Naive B cell (primary cell): Measurements from ENCODE around the gene COMMD6. TPM values are rescaled to one million over a fixed set of nuclear protein-coding genes. Genes with fewer than 3 reads are reported as not detected.

Experiments
- ATAC-seq, 2 donors: fragments of 150-1000 bp; cut with Tn5 transposase; 2 replicates each; pipeline ENCODE4 v1.10.0; 2021; ENCODE audit warnings: low read depth in 2 of 2, mild to moderate bottlenecking in 2 of 2, moderate library complexity in 2 of 2
- DNase-seq: peaks from one replicate; pipeline ENCODE4 v3.0.0; 2022
- H3K27ac Mint-ChIP-seq, 6 donors: one replicate each; pipeline ENCODE4 v1.8.0; 2020 to 2022; ENCODE audit warnings: mild to moderate bottlenecking in 6 of 6, mixed read lengths in 6 of 6, moderate library complexity in 5 of 6, inconsistent platforms in 2 of 6
- H3K27me3 Mint-ChIP-seq, 3 donors: one replicate each; pipeline ENCODE4 v1.8.0; 2021 to 2022; ENCODE audit warnings: mixed read lengths in 3 of 3, mild to moderate bottlenecking in 1 of 3
- H3K36me3 Mint-ChIP-seq, 2 donors: one replicate each; pipeline ENCODE4 v1.8.0; 2020 to 2022; ENCODE audit warnings: mixed read lengths in 2 of 2, inconsistent platforms in 1 of 2, mild to moderate bottlenecking in 1 of 2
- H3K4me1 Mint-ChIP-seq, 3 donors: one replicate each; pipeline ENCODE4 v1.8.0; 2020 to 2022; ENCODE audit warnings: mixed read lengths in 3 of 3, inconsistent platforms in 1 of 3, mild to moderate bottlenecking in 1 of 3, moderate library complexity in 1 of 3
- H3K4me3 Mint-ChIP-seq, 8 donors: one replicate each; pipeline ENCODE4 v1.8.0; 2020 to 2022; ENCODE audit warnings: mild to moderate bottlenecking in 8 of 8, mixed read lengths in 8 of 8, moderate library complexity in 8 of 8, inconsistent platforms in 2 of 8
- H3K9me3 Mint-ChIP-seq, 7 donors: one replicate each; pipeline ENCODE4 v1.8.0; 2020 to 2022; ENCODE audit warnings: mixed read lengths in 7 of 7, mild to moderate bottlenecking in 5 of 7, inconsistent platforms in 2 of 7, moderate library complexity in 1 of 7
- polyA plus RNA-seq, 6 donors: library from polyadenylated mRNA; unstranded; fragments of 300-500 nt; fragmentation: Illumina TruSeq; gene quantifications; one replicate each; pipeline ENCODE4 v1.2.3, GENCODE V29; 2021; ENCODE audit warnings: low read depth in 6 of 6

COMMD6 gene
- polyA plus RNA-seq, 6 donors from 2014 or later, result 306 to 689 (median 571) TPM

DNA sequence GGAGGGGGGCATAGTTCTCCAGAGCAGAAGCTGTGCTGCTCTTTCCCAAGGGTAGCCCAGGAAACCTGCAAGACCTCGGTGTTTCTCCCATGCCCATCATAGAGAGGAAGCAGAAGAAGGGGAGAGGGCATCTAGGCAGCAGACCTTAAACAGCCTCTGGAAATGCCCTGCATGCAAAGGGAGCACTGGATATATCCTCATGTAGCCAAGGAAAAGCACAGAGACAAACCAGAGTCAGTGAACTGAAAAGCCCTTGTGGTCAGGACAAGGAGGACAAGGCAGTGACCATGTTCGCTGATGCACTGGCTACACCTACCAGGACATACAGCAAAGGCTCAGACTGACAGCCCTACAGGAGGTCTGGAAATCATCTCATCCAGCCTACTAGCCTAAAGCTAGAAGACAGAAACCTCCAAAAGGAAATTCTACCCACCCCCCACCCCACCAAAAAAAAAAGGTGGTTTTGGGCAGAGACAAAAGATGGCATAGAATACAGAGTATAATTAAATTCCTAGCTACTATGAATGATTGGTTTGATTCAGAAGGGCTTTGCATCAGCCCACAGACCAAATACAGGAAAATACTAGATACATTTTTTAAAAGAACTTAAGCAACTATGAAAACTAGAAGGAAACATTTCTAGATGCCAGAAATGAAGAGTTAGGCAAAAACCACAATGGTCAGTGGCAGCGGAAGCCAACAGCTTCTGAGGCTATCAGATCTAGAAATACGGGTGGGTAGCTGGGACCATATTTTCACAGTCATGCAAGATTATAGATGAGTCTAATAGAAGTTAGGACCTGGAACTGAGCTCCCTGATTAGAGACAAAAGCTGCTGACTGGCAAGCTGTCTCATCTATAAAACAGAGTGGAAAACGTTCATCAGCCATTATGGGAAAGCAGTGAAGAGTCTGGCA is 51.2 kb downstream of the COMMD6 start:
- Mint-ChIP-seq H3K27me3 (peaks cover 26 to 41% (median 35%) of the 10 kb centered on the region in 3 donors), H3K27ac (peak overlapping the region in 1 of 6 donors; percentile 56), H3K36me3 (peaks cover 0 to 8% of the 10 kb centered on the region in 2 donors), H3K4me3 (peak overlapping the region in 1 of 8 donors; percentile 5), H3K4me1 (peaks cover 6% of the 10 kb centered on the region in 3 donors), H3K9me3 (peaks cover 0 to 2% (median 0%) of the 10 kb centered on the region in 7 donors)
- DNase-seq (no peak), ATAC-seq (no peak)

DNA sequence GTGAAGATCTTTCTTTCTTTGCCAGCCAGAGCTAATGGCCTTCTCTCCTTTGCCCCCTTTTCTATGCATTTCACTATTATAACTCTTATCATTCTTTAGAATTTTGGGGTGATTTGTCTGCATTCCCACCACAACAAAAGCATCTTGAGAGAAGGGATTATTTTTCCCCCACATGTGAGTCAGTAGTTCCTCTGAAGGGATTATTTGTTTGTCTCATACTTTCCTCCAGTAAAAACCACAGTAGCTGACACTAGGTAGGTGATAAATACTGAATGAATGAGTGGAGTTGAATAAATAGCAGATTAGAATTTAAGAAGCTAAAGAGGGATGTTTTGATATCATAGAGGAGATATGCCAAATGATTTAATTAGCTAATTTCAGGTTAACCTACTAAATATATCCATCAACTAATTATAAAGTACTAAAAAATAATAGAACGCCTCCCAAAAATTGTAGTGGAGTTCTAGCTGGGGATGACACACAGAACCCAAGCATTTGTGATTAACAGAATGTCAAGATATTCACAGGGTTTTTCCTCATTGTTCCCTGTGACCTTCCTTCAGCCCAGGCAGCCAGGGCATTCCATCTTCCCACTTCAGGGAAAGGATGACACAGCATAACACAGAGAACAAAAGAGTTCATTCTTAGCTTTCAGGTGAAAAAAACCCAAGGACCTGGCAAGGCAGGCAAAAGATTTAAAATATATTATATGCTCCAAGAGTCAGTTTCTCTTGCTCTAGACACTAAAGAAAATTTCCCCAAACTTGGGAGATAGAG is 52.2 kb downstream of the COMMD6 start:
- ATAC-seq, result no peak
- DNase-seq, result no peak
- Mint-ChIP-seq H3K36me3 (peaks cover 0 to 8% of the 10 kb centered on the region in 2 donors), H3K4me3 (no peak overlapping the region), H3K27ac (peak overlapping the region in 1 of 6 donors; percentile 56), H3K4me1 (peaks cover 11 to 15% (median 14%) of the 10 kb centered on the region in 3 donors), H3K27me3 (peaks cover 31 to 44% (median 42%) of the 10 kb centered on the region in 3 donors), H3K9me3 (peaks cover 0 to 2% (median 0%) of the 10 kb centered on the region in 7 donors)

DNA sequence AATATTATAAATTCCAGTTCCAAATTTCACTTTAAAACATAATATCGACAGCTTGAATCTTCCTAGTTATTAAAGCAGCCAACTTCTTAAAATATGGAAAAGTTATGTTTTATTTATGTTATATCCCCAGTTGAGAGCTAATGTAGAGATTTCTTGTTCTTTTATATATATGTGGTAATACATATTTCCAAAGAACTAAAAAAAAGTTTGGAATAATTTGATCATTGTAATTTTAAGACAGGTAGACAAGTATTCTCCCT is 54.9 kb downstream of the COMMD6 start:
- Mint-ChIP-seq H3K4me3 (peak overlapping the region; percentile 88 to 100 (median 100)), H3K36me3 (peaks cover 0 to 8% of the 10 kb centered on the region in 2 donors), H3K9me3 (peaks cover 0 to 2% (median 0%) of the 10 kb centered on the region in 7 donors), H3K27me3 (peaks cover 38 to 61% (median 46%) of the 10 kb centered on the region in 3 donors), H3K4me1 (peaks cover 14 to 17% (median 15%) of the 10 kb centered on the region in 3 donors), H3K27ac (peak overlapping the region in 4 of 6 donors; percentile 14 to 88 (median 72))
- DNase-seq (no peak), ATAC-seq (no peak)

DNA sequence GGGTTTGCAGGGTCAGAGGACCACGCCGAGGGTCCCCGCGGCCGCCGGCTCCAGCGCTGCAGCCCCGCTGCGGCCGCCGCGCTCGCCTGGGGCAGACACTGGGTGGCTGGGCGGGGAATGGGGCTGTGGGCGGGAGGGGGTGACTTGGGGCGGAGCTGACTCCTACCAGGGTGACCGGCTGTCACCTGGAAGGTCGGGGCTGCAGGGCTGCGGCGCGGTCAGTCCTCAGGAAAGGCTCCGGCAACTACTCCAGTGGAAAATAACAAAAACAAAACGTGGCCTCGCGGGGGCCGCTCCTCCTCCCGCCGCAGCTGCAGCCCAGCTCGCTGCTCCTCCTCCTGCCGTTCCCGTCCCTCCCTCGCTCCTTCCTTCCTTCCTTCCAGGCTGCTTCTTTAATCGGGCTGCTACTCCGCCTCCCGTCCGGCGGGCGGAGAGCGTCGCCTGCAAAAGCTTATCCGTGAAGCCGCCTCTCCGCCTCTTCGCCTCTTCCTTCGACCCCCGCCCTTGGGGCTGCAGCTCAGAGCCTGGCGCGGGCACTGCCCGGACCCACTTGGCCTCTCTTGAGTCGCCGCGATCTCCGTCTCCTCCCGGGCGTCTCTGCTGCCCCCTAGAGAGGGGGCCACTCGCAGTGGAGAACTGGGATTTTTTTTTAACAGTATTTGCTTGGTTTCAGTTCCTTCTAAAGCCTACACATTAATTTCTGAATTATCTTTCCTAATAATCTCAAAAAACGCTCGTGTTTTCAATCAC is 55.4 kb downstream of the COMMD6 start, which contains the start of gene TBC1D4:
TSS of gene TBC1D4 (minus strand) at position 100 of the 750 bp plus-strand sequence. CDS start 402 bp downstream, outside the sequence.
- Mint-ChIP-seq H3K36me3 (peaks cover 0 to 8% of the 10 kb centered on the region in 2 donors), H3K9me3 (peaks cover 0 to 2% (median 0%) of the 10 kb centered on the region in 7 donors), H3K4me3 (peak within 1 kb of the TSS; percentile 88 to 100 (median 100)), H3K27me3 (peaks cover 38 to 56% (median 42%) of the 10 kb centered on the region in 3 donors), H3K4me1 (peaks cover 14 to 17% (median 15%) of the 10 kb centered on the region in 3 donors), H3K27ac (peak within 1 kb of the TSS in 4 of 6 donors; percentile 57 to 88 (median 74))
- peak; percentile 64 for DNase-seq
- peak; percentile 85 for ATAC-seq

DNA sequence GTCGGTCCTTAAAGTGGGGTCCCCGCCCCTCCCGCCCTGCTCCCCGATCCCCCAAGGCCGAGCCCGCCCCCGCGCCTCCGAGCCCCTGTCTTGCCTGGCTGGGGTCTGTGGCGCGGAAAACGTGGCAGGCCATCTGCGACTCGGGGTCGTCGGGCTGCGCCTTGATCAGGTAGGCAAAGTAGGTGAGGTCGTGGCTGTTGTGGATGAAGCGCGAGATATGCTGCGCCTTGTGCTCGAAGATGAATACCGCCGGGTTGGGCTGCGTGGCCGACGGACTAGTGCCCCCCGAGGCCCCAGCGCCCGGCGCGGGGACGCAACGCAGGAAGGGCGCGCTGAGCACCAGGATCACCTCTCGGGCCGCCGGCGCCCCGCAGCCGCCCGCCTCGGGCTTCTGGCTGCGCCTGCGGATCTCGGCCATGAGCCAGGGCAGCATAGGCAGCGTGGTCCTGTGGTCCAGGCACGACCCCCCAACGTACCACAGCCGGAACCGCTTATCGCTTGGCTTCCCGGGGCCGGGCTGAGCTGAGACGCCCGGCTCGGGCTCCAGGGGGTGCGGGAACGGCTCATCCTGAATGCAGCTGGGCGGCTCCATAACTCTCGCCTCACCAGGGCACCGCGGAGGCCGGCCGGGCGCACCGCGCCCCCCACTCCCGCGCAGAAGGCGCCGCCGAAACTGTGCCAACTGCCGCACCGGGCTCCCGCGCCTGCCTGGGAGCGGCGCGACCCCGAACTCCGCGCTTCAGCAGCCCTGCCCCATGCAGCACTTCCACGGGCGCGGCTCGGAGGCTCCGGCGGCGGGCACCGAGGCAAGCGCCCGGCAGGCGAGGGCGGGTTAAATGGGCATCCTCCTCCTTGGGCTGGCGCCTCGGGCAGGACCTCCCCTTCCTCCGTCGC is 56.2 kb downstream of the COMMD6 start:
- Mint-ChIP-seq H3K9me3 (peaks cover 0 to 2% (median 0%) of the 10 kb centered on the region in 7 donors), H3K36me3 (peaks cover 0 to 8% of the 10 kb centered on the region in 2 donors), H3K4me3 (peak overlapping the region; percentile 80 to 99 (median 88)), H3K27ac (peak overlapping the region in 1 of 6 donors; percentile 61), H3K27me3 (peaks cover 38 to 53% (median 40%) of the 10 kb centered on the region in 3 donors), H3K4me1 (peaks cover 14 to 17% (median 15%) of the 10 kb centered on the region in 3 donors)
- ATAC-seq, result peak; percentile 28 to 37
- peak; percentile 27 for DNase-seq

DNA sequence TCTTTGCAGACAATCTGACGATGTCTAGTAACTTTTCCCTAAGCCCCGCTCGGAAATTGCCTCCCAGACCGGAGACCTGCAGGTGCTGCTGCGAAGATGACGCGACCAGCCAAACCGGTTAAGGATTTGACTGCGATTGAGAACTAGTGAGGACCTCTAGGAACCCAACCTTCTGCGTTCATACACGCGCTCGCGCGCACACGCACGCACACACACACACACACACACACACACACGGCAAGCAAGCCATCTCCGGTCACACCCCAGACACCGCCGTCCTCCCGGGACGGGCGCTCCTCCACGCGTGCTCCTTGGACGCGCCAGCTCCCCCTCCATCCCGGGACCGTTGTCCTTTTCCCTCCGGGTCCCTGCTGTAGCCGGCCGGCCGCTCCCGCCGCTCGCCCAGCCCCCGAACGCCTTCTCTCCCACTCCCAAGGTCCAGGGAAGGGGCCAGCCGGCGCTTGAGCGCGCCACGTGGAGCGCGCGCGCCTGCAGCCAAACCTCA is 56.9 kb downstream of the COMMD6 start:
- DNase-seq (peak; percentile 14), ATAC-seq (peak; percentile 27)
- Mint-ChIP-seq H3K4me1 (peaks cover 14 to 17% (median 15%) of the 10 kb centered on the region in 3 donors), H3K4me3 (peak overlapping the region; percentile 53 to 99 (median 86)), H3K9me3 (peaks cover 0 to 2% (median 0%) of the 10 kb centered on the region in 7 donors), H3K27me3 (peaks cover 33 to 47% (median 40%) of the 10 kb centered on the region in 3 donors), H3K36me3 (peaks cover 0 to 8% of the 10 kb centered on the region in 2 donors), H3K27ac (peak overlapping the region in 2 of 6 donors; percentile 46 to 61)

DNA sequence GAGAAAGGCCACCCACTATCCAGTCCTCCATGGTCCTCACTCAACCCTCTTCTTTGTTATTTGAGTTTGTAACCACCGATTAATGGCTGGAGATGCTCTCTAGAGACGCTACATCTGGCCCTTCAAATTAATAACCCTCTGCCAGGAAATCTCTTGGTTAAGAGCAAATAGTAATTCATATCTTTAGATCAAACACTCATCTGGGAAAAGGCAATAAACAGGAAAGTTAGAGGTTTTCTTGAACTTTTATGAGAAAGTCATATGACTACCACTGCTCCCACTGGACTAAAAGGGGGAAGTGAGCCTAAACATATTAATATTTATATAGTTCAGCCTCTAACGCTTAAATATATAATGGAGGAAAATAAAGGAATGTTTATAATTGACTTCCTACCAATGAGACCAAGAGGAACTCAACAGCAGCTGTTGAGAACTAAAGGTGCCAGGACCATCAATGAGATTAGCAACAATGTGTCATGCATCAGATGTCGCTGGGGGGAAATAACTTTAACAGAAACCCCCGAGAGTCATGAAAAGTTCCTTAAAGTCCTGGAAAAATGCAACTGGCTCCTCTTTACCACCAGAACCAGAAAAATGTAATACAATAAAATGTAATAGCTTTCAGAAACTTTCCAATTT is 58.4 kb downstream of the COMMD6 start:
- peak overlapping the region in 2 of 8 donors; percentile 3 to 18 for H3K4me3 Mint-ChIP-seq
- H3K36me3 Mint-ChIP-seq, result peaks cover 0 to 8% of the 10 kb centered on the region in 2 donors
- H3K27me3 Mint-ChIP-seq, result peaks cover 23 to 36% (median 34%) of the 10 kb centered on the region in 3 donors
- H3K27ac Mint-ChIP-seq, result no peak overlapping the region
- peaks cover 0 to 2% (median 0%) of the 10 kb centered on the region in 7 donors for H3K9me3 Mint-ChIP-seq
- no peak for ATAC-seq
- DNase-seq, result no peak
- peaks cover 14 to 17% (median 15%) of the 10 kb centered on the region in 3 donors for H3K4me1 Mint-ChIP-seq

DNA sequence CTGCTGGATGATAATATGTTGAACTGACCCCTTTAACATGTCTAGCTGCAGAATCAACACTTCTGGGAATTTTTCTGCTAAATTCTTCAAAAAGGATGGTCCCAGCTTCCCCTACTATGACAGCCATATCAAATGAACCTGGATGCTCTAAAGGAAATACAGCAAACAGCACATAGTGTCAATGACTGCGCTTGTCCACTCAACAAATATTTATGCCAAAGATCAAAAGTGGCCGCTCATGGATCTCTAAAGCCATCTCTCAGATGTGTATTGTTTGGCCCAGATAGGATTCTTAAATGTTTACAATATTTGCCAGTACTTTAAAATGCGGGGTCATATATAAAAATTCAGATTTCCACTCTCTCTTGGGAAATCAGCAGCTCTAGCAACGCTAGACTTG is 59.0 kb downstream of the COMMD6 start:
- Mint-ChIP-seq H3K27ac (peak overlapping the region in 1 of 6 donors; percentile 2), H3K9me3 (no peaks in the 10 kb centered on the region), H3K4me3 (peak overlapping the region in 1 of 8 donors; percentile 18), H3K4me1 (peaks cover 14 to 17% (median 15%) of the 10 kb centered on the region in 3 donors), H3K27me3 (peaks cover 18 to 36% (median 34%) of the 10 kb centered on the region in 3 donors), H3K36me3 (peaks cover 0 to 8% of the 10 kb centered on the region in 2 donors)
- DNase-seq (no peak), ATAC-seq (no peak)

Other genes with a start within 250 kb of the COMMD6 start
- 1 to 10 TPM in 1 of 6 donors, under 1 TPM in 5; 0.10 to 1.4 (median 0.30) TPM for gene TBC1D4, start 55.7 kb downstream of the COMMD6 start, polyA plus RNA-seq
- 10 to 100 TPM; 39.4 to 58.3 (median 48.1) TPM for gene UCHL3, start 11.9 kb upstream of the COMMD6 start, polyA plus RNA-seq
- gene LMO7, start 98.5 kb upstream of the COMMD6 start, polyA plus RNA-seq, result 1 to 10 TPM in 5 of 6 donors, not detected in 1; 6.8 to 9.6 (median 9.4) TPM